Measurements from ENCODE around the gene CORO1C. TPM values are rescaled to one million over a fixed set of nuclear protein-coding genes. Genes with fewer than 3 reads are reported as not detected.

Gene CORO1C
- polyA plus RNA-seq, 2 of the 4 experiments (the other 2 are of a cell fraction) = 166 to 245 TPM

GRCh38 chr12:108670066-108670631, 61.2 kb downstream of the CORO1C start:
- H3K4me3 ChIP-seq = no peak overlapping the region
- H3K4me1 ChIP-seq = peaks cover 49% of the 10 kb centered on the region
- WGBS (ENCODE audit: missing lambda C conversion rate) = 80% methylated on average over 7 of the region's 7 CpGs
- TF ChIP-seq POLR2AphosphoS2 (conservative IDR thresholded peaks at IDR 0.05; ENCODE audit: low read length) (0 out of 2 replicates have a peak, but pooled peaks have one; percentile 58), ESRRA (IDR thresholded peaks at IDR 0.05; ENCODE audit: borderline replicate concordance, low read length) (no peak), MAZ (IDR thresholded peaks at IDR 0.05; ENCODE audit: borderline replicate concordance, low read depth, low read length) (no peak), FOXS1 (CRISPR knock-in tag; IDR thresholded peaks at IDR 0.05) (no peak), KDM1A (IDR thresholded peaks at IDR 0.05; ENCODE audit: low read depth) (no peak), HOXA7 (CRISPR knock-in tag; IDR thresholded peaks at IDR 0.05) (no peak), NFE2L2 (conservative IDR thresholded peaks at IDR 0.05; ENCODE audit: low read length) (no peak), CBX8 (IDR thresholded peaks at IDR 0.05) (no peak)
- H3K4me2 ChIP-seq = no peak overlapping the region
- H3K27ac ChIP-seq = peak overlapping the region in 1 of 2 experiments; percentile 55; a peak in 3 of 6 replicates
- ATAC-seq = no peak
- POLR2A ChIA-PET = no interaction called here
- H3K9me3 ChIP-seq = no peaks in the 10 kb centered on the region
- CTCF ChIA-PET = interaction anchor here (0.9 to 19.3 kb wide), 7 partner anchors 9 to 424 kb away, joined by 3 to 313 read pairs (median 3); no protein-coding TSS in a partner anchor
- DNase-seq (ENCODE audit: low read depth in 1 of 2, low spot score in 1 of 2) = no peak
- no peak for FAIRE-seq

- FAIRE-seq = no peak
- ATAC-seq = no peak
- DNase-seq (ENCODE audit: low read depth in 1 of 2, low spot score in 1 of 2) = no peak
- no peak overlapping the region for H3K27ac ChIP-seq
- no peaks in the 10 kb centered on the region for H3K9me3 ChIP-seq
- POLR2A ChIA-PET = no interaction called here
- 91% methylated on average over 1 of the region's 1 CpG for WGBS (ENCODE audit: missing lambda C conversion rate)
- CTCF ChIA-PET = interaction anchor here (1.0 to 19.3 kb wide), 7 partner anchors 12 to 426 kb away, joined by 3 to 313 read pairs (median 3); no protein-coding TSS in a partner anchor
- no peak for TF ChIP-seq TP53 (CRISPR knock-in tag; IDR thresholded peaks at IDR 0.05)
- H3K4me3 ChIP-seq = no peak overlapping the region
- peaks cover 60% of the 10 kb centered on the region for H3K4me1 ChIP-seq
- H3K4me2 ChIP-seq = no peak overlapping the region
These were observed 62.8 kb downstream of the CORO1C start for GRCh38 chr12:108668542-108668941.

GRCh38 chr12:108668063-108668462, 63.3 kb downstream of the CORO1C start:
- no peak for DNase-seq (ENCODE audit: low read depth in 1 of 2, low spot score in 1 of 2)
- Histone ChIP-seq H3K4me3 (no peak overlapping the region), H3K9me3 (no peaks in the 10 kb centered on the region), H3K27ac (peak overlapping the region in 1 of 2 experiments; percentile 54; a peak in 1 of 6 replicates), H3K4me1 (peaks cover 60% of the 10 kb centered on the region), H3K4me2 (no peak overlapping the region)
- FAIRE-seq = no peak
- no peak for TF ChIP-seq REST (IDR thresholded peaks at IDR 0.05)
- no peak for TF ChIP-seq ZC3H11A (IDR thresholded peaks at IDR 0.05)
- ChIA-PET POLR2A (no interaction called here), CTCF (interaction anchor here (1.0 to 19.3 kb wide), 6 partner anchors 13 to 191 kb away, joined by 3 to 313 read pairs (median 38); no protein-coding TSS in a partner anchor)
- no peak for ATAC-seq
- 95% methylated on average over 8 of the region's 8 CpGs for WGBS (ENCODE audit: missing lambda C conversion rate)

GRCh38 chr12:108667349-108667748, 64.0 kb downstream of the CORO1C start:
- TF ChIP-seq ESRRA (IDR thresholded peaks at IDR 0.05; ENCODE audit: borderline replicate concordance, low read length) = no peak
- no peak for TF ChIP-seq HOXB13 (CRISPR knock-in tag; IDR thresholded peaks at IDR 0.05; ENCODE audit: low read depth)
- no peak for TF ChIP-seq EP300 (IDR thresholded peaks at IDR 0.05)
- TF ChIP-seq PBX3 (IDR thresholded peaks at IDR 0.05) = no peak
- no peak for TF ChIP-seq HDAC2 (IDR thresholded peaks at IDR 0.05)
- 87% methylated on average over 2 of the region's 2 CpGs for WGBS (ENCODE audit: missing lambda C conversion rate)
- Histone ChIP-seq H3K27ac (peak overlapping the region in 1 of 2 experiments; percentile 54; a peak in 2 of 6 replicates), H3K4me1 (peaks cover 60% of the 10 kb centered on the region), H3K9me3 (no peaks in the 10 kb centered on the region), H3K4me2 (0 out of 3 replicates have a peak overlapping the region, but pooled peaks have one; percentile 2), H3K4me3 (no peak overlapping the region)
- peak in 1 of 2 experiments; percentile 10; a peak in 2 of 6 replicates for ATAC-seq
- no peak for DNase-seq (ENCODE audit: low read depth in 1 of 2, low spot score in 1 of 2)
- POLR2A ChIA-PET = no interaction called here
- no peak for FAIRE-seq
- CTCF ChIA-PET = interaction anchor here (0.6 to 19.3 kb wide), 13 partner anchors 14 to 427 kb away, joined by 3 to 313 read pairs (median 4); no protein-coding TSS in a partner anchor
